Measurements from ENCODE around the gene ADK.
"Not testable (repeated sequence)": the region's sequence is repeated elsewhere in the genome, so short reads cannot be mapped to it uniquely, and the experiment has no call there.

ADK gene

DNA sequence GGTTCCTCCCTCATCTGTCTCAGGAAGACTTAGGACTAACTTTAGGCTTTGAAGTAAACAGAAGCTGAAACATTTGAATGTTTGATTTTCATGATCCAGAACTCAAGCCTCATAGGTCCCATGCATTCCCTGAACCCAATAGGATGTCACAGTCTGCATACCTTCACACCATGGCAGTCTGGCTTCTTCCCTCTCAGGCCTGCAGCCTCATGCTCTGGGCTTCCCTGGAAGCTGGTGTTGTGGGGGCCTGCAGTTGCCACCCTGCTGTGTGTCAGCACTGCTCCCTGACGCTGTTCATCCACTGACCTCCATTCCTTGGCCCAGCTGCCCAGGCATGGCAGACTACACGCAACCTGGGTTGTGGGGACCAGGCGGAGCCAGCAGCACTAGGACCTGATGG, 407.9 kb downstream of the ADK start:
- H3K4me3 ChIP-seq (ENCODE audit: low read depth, low read length): no peak overlapping the region
- TF ChIP-seq, protein P1, sequence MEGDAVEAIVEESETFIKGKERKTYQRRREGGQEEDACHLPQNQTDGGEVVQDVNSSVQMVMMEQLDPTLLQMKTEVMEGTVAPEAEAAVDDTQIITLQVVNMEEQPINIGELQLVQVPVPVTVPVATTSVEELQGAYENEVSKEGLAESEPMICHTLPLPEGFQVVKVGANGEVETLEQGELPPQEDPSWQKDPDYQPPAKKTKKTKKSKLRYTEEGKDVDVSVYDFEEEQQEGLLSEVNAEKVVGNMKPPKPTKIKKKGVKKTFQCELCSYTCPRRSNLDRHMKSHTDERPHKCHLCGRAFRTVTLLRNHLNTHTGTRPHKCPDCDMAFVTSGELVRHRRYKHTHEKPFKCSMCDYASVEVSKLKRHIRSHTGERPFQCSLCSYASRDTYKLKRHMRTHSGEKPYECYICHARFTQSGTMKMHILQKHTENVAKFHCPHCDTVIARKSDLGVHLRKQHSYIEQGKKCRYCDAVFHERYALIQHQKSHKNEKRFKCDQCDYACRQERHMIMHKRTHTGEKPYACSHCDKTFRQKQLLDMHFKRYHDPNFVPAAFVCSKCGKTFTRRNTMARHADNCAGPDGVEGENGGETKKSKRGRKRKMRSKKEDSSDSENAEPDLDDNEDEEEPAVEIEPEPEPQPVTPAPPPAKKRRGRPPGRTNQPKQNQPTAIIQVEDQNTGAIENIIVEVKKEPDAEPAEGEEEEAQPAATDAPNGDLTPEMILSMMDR (IDR thresholded peaks at IDR 0.05; ENCODE audit: low read depth, low read length, missing control alignments): no peak
- in situ Hi-C loops (cut with HindIII; ENCODE audit: low sequenced_read_pairs): no loop called here
- no peak for DNase-seq (ENCODE audit: low read depth)

DNA sequence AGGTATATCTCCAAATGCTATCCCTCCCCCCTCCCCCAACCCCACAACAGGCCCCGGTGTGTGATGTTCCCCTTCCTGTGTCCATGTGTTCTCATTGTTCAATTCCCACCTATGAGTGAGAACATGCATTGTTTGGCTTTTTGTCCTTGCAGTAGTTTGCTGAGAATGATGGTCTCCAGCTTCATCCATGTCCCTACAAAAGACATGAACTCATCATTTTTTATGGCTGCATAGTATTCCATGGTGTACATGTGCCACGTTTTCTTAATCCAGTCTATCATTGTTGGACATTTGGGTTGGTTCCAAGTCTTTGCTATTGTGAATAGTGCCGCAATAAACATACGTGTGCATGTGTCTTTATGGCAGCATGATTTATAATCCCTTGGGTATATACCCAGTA, 417.9 kb downstream of the ADK start:
- H3K4me3 ChIP-seq (ENCODE audit: low read depth, low read length); DNase-seq (ENCODE audit: low read depth); in situ Hi-C loops (cut with HindIII; ENCODE audit: low sequenced_read_pairs): not testable (repeated sequence)

DNA sequence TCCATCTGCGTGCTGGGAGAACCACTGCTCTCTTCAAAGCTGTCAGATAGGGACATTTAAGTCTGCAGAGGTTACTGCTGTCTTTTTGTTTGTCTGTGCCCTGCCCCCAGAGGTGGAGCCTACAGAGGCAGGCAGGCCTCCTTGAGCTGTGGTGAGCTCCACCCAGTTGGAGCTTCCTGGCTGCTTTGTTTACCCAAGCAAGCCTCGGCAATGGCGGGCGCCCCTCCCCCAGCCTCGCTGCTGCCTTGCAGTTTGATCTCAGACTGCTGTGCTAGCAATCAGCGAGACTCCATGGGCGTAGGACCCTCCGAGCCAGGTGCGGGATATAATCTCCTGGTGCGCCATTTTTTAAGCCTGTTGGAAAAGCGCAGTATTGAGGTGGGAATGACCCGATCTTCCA, 422.5 kb downstream of the ADK start:
- in situ Hi-C loops (cut with HindIII; ENCODE audit: low sequenced_read_pairs); H3K4me3 ChIP-seq (ENCODE audit: low read depth, low read length); DNase-seq (ENCODE audit: low read depth): not testable (repeated sequence)

DNA sequence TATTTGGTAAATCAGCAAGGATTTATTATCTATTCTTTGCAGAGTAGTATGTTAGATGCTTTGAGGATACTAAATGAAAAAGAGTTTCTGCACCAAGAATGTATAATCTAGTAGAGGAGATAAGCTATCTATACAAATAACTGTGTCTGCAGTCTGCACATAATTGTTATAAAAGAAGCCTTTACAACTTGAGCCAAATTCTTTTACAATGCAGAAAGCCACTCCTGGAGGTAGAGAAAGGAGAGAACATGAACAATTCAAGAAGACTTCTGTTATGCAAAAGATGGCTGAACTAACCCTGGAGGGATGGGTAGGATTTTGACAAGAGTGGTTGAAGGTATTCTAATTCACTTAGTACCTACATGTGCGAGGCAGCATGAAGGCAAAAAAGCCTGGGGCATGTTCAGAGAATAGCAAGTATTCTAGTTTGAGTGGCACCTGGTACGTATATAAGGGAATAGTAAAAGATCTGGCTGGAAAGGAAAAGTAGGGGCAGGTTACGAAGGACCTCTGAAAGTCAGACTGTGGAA, 424.2 kb downstream of the ADK start:
- TF ChIP-seq, protein P1 (IDR thresholded peaks at IDR 0.05; ENCODE audit: low read depth, low read length, missing control alignments): no peak
- in situ Hi-C loops (cut with HindIII; ENCODE audit: low sequenced_read_pairs): no loop called here
- no peak for DNase-seq (ENCODE audit: low read depth)
- no peak overlapping the region for H3K4me3 ChIP-seq (ENCODE audit: low read depth, low read length)

DNA sequence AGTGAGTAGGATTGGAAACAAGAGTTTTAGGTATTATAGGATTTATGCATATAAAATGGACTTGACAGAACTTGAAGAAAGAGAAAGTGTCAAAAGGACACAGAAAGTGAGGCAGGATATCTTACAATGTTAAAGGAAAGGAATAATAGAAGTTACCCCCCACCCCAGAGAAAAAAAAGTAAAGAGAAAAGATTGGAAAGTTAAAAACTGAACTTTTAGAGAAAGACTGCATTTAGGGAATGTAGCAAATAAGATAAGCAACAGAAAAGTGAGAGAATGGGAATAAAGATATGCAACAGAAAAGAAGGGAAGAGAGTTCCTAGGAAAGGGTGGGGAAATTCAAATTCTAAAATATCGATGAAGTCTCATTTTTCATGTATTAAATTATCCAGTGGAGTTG, 424.9 kb downstream of the ADK start:
- TF ChIP-seq, protein P1 (IDR thresholded peaks at IDR 0.05; ENCODE audit: low read depth, low read length, missing control alignments): no peak
- H3K4me3 ChIP-seq (ENCODE audit: low read depth, low read length): no peak overlapping the region
- DNase-seq (ENCODE audit: low read depth): no peak
- in situ Hi-C loops (cut with HindIII; ENCODE audit: low sequenced_read_pairs): no loop called here

DNA sequence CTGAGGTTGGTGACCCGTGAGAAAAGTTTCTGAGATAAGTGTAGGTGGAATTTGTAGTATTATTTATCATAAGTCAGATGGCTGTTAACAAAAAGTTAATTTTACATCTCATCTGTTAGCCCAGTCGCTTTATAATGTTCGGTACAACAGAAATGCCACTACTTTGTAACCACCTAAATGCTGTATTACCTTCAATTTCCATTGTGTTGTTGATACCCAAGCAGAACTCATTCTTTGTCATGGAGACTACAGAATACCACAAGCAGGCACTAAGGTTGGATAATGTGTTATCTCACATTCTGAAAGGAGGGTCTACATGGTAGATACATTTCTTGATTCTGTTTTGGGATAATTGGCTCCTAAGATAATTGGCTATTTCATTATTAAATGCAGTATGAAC, 425.6 kb downstream of the ADK start:
- no peak for DNase-seq (ENCODE audit: low read depth)
- TF ChIP-seq, protein P1 (IDR thresholded peaks at IDR 0.05; ENCODE audit: low read depth, low read length, missing control alignments): no peak
- in situ Hi-C loops (cut with HindIII; ENCODE audit: low sequenced_read_pairs): no loop called here
- no peak overlapping the region for H3K4me3 ChIP-seq (ENCODE audit: low read depth, low read length)

DNA sequence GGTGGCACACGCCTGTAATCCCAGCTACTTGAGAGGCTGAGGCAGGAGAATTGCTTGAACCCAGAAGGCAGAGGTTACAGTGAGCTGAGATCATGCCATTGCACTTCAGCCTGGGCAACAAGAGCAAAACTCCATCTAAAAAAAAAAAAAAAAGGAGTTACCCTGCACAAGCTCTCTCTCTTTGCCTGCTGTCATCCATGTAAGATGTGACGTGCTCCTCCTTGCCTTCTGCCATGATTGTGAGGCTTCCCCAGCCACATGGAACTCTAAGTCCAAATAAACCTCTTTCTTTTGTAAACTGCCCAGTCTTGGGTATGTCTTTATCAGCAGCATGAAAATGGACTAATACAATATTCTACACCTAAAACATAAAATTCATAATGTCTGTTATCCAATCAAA, 429.4 kb downstream of the ADK start:
- H3K4me3 ChIP-seq (ENCODE audit: low read depth, low read length); in situ Hi-C loops (cut with HindIII; ENCODE audit: low sequenced_read_pairs); DNase-seq (ENCODE audit: low read depth): not testable (repeated sequence)

DNA sequence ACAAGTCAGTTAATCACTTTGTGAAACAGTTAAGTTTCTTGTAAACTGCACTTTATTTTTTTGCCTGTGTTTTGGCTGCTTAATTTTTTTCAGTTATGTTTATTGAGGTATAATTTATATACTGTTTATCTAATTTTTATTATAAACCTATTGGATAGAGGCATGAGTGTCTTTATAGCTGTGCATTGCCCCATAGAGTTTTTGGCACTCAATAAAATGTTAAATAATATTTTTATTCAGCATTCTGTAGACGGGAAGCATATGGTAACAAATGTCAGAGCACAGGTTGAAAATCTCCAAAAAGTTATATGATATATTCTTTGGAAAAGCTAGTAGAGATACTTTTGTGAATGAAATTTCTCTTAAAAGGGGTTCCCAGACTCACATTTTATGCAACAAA, 431.5 kb downstream of the ADK start:
- no peak overlapping the region for H3K4me3 ChIP-seq (ENCODE audit: low read depth, low read length)
- TF ChIP-seq, protein P1 (IDR thresholded peaks at IDR 0.05; ENCODE audit: low read depth, low read length, missing control alignments): no peak
- no peak for DNase-seq (ENCODE audit: low read depth)
- in situ Hi-C loops (cut with HindIII; ENCODE audit: low sequenced_read_pairs): no loop called here
